Breast epithelium (tissue), 4 donors: ENCODE data around the gene SEMA3G. TPM values are rescaled to one million over a fixed set of nuclear protein-coding genes. Genes with fewer than 3 reads are reported as not detected.
A peak's percentile ranks its signal among the peaks of the same experiment; 100 is the strongest.

Experiments used
- DNase-seq, 2 donors: peaks; one replicate each; pipeline ENCODE4 v3.0.0-alpha.2; 2019; ENCODE audit warnings: low spot score in 2 of 2
- H3K27ac ChIP-seq, 2 donors: fragments of 200-600 bp; sonication (generic) in 1 of 2; one replicate each; pipeline ENCODE4 v1.5.1; 2016 to 2019; ENCODE audit warnings: mild to moderate bottlenecking in 1 of 2
- H3K27me3 ChIP-seq, 2 donors: fragments of 200-600 bp; sonication (generic) in 1 of 2; one replicate each; pipeline versions ENCODE4 v1.5.1 to v1.6.0; 2017 to 2019; ENCODE audit warnings: control low read depth in 1 of 2, mild to moderate bottlenecking in 1 of 2
- H3K36me3 ChIP-seq: fragments of 200-600 bp; one replicate; pipeline ENCODE4 v1.5.1; 2019
- H3K4me1 ChIP-seq, 2 donors: fragments of 200-600 bp; sonication (generic); one replicate each; pipeline ENCODE4 v1.5.1; 2016 to 2019; ENCODE audit warnings: control low read depth in 1 of 2
- H3K4me3 ChIP-seq, 3 donors: fragments of 200-600 bp; sonication (generic); 1 replicate in 2 of 3; 2 replicates in 1 of 3; pipeline ENCODE4 v1.5.1; 2016 to 2019; ENCODE audit warnings: mild to moderate bottlenecking in 3 of 3, moderate library complexity in 2 of 3
- H3K9me3 ChIP-seq, 2 donors: fragments of 200-600 bp; sonication (generic) in 1 of 2; one replicate each; pipeline ENCODE4 v1.5.1; 2016 to 2019; ENCODE audit warnings: control low read depth in 1 of 2
- POLR2A ChIP-seq: fragments of 450-650 bp; IDR thresholded peaks from one replicate; pipeline ENCODE4 v1.6.1; 2016; ENCODE audit warnings: antibody characterized with exemption, mild to moderate bottlenecking, moderate library complexity
- POLR2AphosphoS5 ChIP-seq, 3 donors: sonication (generic); formaldehyde crosslinking; IDR thresholded peaks; one replicate each; pipeline ENCODE4 v1.6.1; 2017; ENCODE audit warnings: antibody characterized with exemption in 3 of 3
- intact Hi-C: fragments of 100-400 bp; cut with DNase I; formaldehyde crosslinking; loops from one replicate; pipeline ENCODE4 v1.15.1; 2023; ENCODE audit warnings: low total_unique reads
- total RNA-seq, 3 donors: library from RNA; depleted of rRNA; stranded (reverse); fragments of >200 nt; gene quantifications; one replicate each; pipeline ENCODE4 v1.1.0, GENCODE V29; 2016
- TF ChIP-seq, protein P1 (sequence below), 3 donors: fragments of 450-650 bp; IDR thresholded peaks; one replicate each; pipeline ENCODE4 v1.5.1; 2016 to 2017; ENCODE audit warnings: antibody characterized with exemption in 3 of 3, mild to moderate bottlenecking in 3 of 3, moderate library complexity in 3 of 3

The SEMA3G gene
- total RNA-seq, 3 donors from 2014 or later, result 12.3 to 255 (median 70.1) TPM

DNA sequence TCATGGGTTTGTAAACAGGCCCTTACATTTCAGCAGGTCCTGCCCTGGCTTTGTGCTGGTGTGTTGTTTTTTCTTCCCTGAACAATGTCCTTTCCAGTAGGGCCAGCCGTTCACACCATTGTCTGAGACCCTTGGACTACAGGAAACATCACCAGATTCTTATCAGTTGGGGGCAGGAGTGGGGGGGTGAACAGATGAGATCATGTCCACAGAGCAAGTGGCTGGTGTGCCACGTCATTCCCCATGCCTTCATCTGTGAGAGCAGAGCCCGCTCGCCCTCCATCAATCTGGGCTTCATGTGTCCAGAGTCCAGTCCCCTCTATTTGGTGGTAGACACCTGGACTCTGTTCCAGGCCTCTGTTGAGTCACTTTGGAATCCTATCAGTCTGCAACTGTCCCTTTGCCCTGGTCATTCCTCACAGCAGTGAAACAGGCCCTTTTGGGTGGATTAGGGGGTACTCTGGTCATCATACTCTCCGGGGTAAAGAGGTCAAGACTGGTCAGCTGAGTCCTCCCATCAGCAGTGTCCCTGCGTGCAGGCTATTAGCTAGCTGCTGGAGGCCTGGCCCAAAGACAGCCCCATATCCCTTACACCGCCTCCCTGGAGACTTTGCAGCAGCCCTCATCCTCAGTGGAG, 15.0 kb downstream of the SEMA3G start:
- H3K4me3 ChIP-seq, result no peak overlapping the region
- peaks cover 9 to 17% of the 10 kb centered on the region in 2 donors for H3K4me1 ChIP-seq
- TF ChIP-seq, protein P1, sequence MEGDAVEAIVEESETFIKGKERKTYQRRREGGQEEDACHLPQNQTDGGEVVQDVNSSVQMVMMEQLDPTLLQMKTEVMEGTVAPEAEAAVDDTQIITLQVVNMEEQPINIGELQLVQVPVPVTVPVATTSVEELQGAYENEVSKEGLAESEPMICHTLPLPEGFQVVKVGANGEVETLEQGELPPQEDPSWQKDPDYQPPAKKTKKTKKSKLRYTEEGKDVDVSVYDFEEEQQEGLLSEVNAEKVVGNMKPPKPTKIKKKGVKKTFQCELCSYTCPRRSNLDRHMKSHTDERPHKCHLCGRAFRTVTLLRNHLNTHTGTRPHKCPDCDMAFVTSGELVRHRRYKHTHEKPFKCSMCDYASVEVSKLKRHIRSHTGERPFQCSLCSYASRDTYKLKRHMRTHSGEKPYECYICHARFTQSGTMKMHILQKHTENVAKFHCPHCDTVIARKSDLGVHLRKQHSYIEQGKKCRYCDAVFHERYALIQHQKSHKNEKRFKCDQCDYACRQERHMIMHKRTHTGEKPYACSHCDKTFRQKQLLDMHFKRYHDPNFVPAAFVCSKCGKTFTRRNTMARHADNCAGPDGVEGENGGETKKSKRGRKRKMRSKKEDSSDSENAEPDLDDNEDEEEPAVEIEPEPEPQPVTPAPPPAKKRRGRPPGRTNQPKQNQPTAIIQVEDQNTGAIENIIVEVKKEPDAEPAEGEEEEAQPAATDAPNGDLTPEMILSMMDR (IDR thresholded peaks at IDR 0.05), result no peak
- no peak for TF ChIP-seq POLR2A
- no peak for TF ChIP-seq POLR2AphosphoS5 (IDR thresholded peaks at IDR 0.05)
- peak in 1 of 2 donors; percentile 38 for DNase-seq
- H3K36me3 ChIP-seq, result no peaks in the 10 kb centered on the region
- no peaks in the 10 kb centered on the region for H3K27me3 ChIP-seq
- peak overlapping the region in 1 of 2 donors; percentile 68 for H3K27ac ChIP-seq
- no peaks in the 10 kb centered on the region for H3K9me3 ChIP-seq
- intact Hi-C loops, result no loop called here

DNA sequence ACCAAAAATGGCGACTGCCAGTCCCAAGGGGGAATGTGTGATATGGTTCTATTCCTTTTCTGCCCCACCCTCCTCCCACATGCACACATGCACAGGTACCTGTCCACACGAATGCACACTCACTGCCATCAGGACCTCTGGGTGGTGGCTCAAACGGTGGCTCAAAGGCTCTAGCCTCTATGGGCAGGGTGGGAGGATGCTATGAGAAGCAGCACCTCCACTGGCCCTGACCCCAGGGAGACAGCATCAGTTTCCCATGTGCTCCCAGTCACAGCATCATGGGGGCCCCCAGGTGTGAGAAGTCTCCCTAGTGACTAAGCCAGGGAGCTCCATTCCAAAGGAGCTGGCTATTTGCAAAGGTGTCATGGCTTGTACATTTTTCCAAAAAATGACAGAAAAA, 15.9 kb downstream of the SEMA3G start:
- peak overlapping the region in 1 of 2 donors; percentile 68 for H3K27ac ChIP-seq

DNA sequence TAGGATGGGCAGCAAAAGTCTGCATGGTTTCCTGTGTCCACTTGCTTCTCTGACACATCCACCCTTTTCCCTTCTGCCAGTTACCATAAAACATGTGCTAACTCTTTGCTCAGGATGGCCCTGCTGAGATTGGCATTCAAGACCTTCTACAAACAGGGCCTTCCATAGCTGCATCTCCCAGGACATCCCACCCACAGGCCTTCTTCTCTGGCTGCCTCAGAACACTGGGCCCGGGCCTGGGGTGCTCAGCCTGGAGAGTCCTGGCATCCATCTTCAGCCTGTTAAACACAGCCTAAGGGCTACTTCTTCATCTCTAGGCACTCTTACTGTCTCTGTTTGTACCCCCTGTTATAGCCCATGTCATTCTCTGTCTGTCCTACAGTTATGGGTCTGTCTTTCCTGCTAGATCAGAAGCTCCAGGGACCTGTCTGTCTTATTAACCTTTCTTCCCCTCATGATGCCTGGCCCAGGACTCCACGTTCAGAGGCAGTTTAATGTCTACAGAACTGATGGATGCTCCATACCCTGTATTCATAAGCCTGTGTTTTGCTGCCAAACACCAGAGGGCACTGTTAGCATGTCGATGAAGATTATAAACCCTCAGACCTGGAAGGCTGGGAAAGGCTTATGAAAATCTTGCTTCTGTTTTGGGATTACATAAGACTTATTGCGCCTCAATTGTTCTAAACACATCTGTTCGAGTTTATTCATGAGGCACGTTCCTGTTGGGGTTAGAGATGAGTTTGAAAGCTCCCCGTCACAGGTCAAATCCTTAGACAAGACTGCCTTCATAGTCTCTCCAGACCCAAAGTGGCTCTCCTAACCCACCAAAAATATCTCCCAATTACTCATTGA, 16.5 kb downstream of the SEMA3G start:
- Histone ChIP-seq H3K4me3 (no peak overlapping the region), H3K27ac (peak overlapping the region in 1 of 2 donors; percentile 68), H3K36me3 (no peaks in the 10 kb centered on the region), H3K4me1 (peaks cover 1 to 12% of the 10 kb centered on the region in 2 donors), H3K27me3 (no peaks in the 10 kb centered on the region), H3K9me3 (no peaks in the 10 kb centered on the region)
- intact Hi-C loops, result no loop called here
- DNase-seq, result peak; percentile 56 to 67
- TF ChIP-seq POLR2AphosphoS5 (IDR thresholded peaks at IDR 0.05) (peak in 1 of 3 donors; percentile 32), POLR2A (no peak)
- TF ChIP-seq, protein P1 (IDR thresholded peaks at IDR 0.05), result peak; percentile 56 to 83 (median 58)

More for the DNA sequence above, 15.9 kb downstream of the SEMA3G start:
- Histone ChIP-seq H3K36me3 (no peaks in the 10 kb centered on the region), H3K9me3 (no peaks in the 10 kb centered on the region), H3K27me3 (no peaks in the 10 kb centered on the region), H3K4me1 (peaks cover 8 to 17% of the 10 kb centered on the region in 2 donors), H3K4me3 (no peak overlapping the region)
- intact Hi-C loops, result no loop called here
- DNase-seq, result no peak
- TF ChIP-seq POLR2A, result no peak

DNA sequence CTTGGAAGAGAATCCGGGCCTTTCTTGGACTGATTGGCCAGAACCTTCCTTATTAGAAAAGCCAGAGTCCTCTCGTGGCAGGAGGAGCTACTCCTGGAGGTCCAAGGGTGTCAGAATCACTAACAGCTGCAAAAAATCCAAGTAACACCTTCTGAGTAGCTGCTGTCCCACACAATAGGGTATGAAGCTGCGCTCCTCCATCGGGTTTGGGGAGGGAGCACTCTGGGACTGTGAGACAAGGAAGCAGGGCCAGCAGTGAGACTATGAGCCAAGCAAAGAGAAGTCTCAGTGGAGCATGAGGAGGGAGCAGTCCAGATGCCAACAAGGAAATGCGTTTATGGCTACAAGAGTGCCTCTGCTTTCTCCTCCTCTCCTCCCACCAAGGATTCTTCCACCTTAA, 21.7 kb downstream of the SEMA3G start:
- DNase-seq, result peak in 1 of 2 donors; percentile 49
- TF ChIP-seq POLR2AphosphoS5 (IDR thresholded peaks at IDR 0.05), result no peak
- H3K36me3 ChIP-seq, result no peaks in the 10 kb centered on the region
- H3K27ac ChIP-seq, result peak overlapping the region in 1 of 2 donors; percentile 29
- no peaks in the 10 kb centered on the region for H3K4me1 ChIP-seq
- intact Hi-C loops, result no loop called here
- no peak overlapping the region for H3K4me3 ChIP-seq
- no peaks in the 10 kb centered on the region for H3K9me3 ChIP-seq
- no peaks in the 10 kb centered on the region for H3K27me3 ChIP-seq

DNA sequence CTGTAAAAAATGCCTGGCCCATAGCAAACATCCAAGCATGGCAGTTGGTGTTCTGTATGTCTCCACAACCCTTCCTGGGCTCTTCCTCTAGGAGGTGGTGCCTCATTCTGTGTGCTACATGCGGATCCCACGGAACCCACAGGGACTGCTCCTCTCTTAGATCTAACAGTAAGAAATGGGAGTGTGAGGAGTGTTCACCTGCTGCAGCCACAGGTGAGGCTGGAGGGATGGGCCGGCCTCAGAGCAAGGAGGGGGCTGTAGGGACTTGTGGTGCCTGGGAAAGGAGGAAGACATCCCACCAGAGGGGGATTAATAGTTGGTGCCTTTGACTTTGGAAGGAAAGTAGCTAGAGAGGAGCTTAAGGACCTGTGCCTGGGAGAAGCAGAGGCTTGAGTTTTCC, 22.2 kb downstream of the SEMA3G start:
- H3K36me3 ChIP-seq, result no peaks in the 10 kb centered on the region
- no peak for DNase-seq
- H3K4me3 ChIP-seq, result no peak overlapping the region
- no peaks in the 10 kb centered on the region for H3K27me3 ChIP-seq
- H3K27ac ChIP-seq, result no peak overlapping the region
- intact Hi-C loops, result no loop called here
- no peak for TF ChIP-seq POLR2A
- TF ChIP-seq, protein P1 (IDR thresholded peaks at IDR 0.05), result no peak
- no peak for TF ChIP-seq POLR2AphosphoS5 (IDR thresholded peaks at IDR 0.05)
- H3K9me3 ChIP-seq, result no peaks in the 10 kb centered on the region
- no peaks in the 10 kb centered on the region for H3K4me1 ChIP-seq

DNA sequence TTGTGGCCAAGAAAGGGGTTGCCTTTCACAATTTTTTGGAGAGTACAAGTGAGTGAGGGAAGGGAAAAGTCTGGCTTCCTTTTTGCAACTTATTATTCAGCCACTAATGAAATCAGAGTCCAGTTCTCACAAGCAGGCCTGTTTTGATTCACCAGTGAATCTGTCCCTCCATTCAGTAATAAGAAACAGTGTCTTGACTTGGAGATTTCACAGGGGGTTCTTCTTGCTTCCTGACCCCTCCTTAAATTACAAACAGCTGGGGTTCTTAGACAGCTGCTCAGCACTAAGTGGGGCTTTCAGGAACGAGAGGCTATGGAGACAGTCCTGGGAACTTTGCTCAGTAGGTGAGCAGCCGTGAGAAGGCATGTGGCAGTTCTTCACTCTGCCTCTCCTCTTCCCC, 24.5 kb downstream of the SEMA3G start:
- no peak for DNase-seq
- no peak for TF ChIP-seq POLR2A
- no peak for TF ChIP-seq POLR2AphosphoS5 (IDR thresholded peaks at IDR 0.05)
- TF ChIP-seq, protein P1 (IDR thresholded peaks at IDR 0.05), result no peak
- H3K27me3 ChIP-seq, result no peaks in the 10 kb centered on the region
- H3K27ac ChIP-seq, result peak overlapping the region in 1 of 2 donors; percentile 53
- no peaks in the 10 kb centered on the region for H3K4me1 ChIP-seq
- no peak overlapping the region for H3K4me3 ChIP-seq
- intact Hi-C loops, result no loop called here
- H3K36me3 ChIP-seq, result no peaks in the 10 kb centered on the region
- H3K9me3 ChIP-seq, result no peaks in the 10 kb centered on the region
